Endothelial cell of umbilical vein (primary cell): ENCODE data around the gene LSM7. TPM values are rescaled to one million over a fixed set of nuclear protein-coding genes. Genes with fewer than 3 reads are reported as not detected.

Source experiments
- BruUV-seq: library from RNA; stranded (reverse); fragments of 400-500 nt; replicated peaks from 2 replicates; lab custom pipeline; 2021; lab: Mats Ljungman, UMichigan
- CTCF ChIA-PET: fragments of 300-600, 350-600 bp; sonication (Branson Sonifier 250); formaldehyde crosslinking; loops from one replicate; lab custom pipeline; 2021; ENCODE audit warnings: antibody characterized with exemption, inconsistent platforms; lab: Charles Lee
- POLR2A ChIA-PET: fragments of 300-600, 350-600 bp; sonication (Branson Sonifier 250); formaldehyde crosslinking; loops from one replicate; lab custom pipeline; 2021; ENCODE audit warnings: antibody characterized with exemption, inconsistent platforms; lab: Charles Lee
- DNase-seq: peaks from one replicate; pipeline ENCODE4 v3.0.0-alpha.2; 2011; ENCODE audit warnings: low read depth, low spot score
- FAIRE-seq: peaks from 2 replicates; lab custom pipeline; 2011; peaks lifted over from hg19 to GRCh38; lab: Jason Lieb, UNC
- H2AFZ ChIP-seq: 2 replicates; pipeline ENCODE4 v1.6.0; 2012; ENCODE audit warnings: low read depth, low read length, control low read depth, inconsistent platforms
- H3K27ac ChIP-seq: 2 replicates; pipeline ENCODE4 v1.5.1; 2011; ENCODE audit warnings: low read depth, mild to moderate bottlenecking, control low read depth, low read length, moderate library complexity; ENCODE audit not compliant: insufficient read depth
- H3K27me3 ChIP-seq, 2 experiments: 2 replicates each; pipeline versions ENCODE4 v1.6.0 to v1.6.1; 2011; ENCODE audit warnings: low read length in 2 of 2, mixed read lengths in 1 of 2; ENCODE audit not compliant: control insufficient read depth in 2 of 2, insufficient read depth in 2 of 2
- H3K36me3 ChIP-seq, 2 experiments: 2 replicates in 1 of 2; 3 replicates in 1 of 2; pipeline ENCODE4 v1.5.1; 2011; ENCODE audit warnings: low read length in 2 of 2, mild to moderate bottlenecking in 1 of 2, moderate library complexity in 1 of 2; ENCODE audit not compliant: control insufficient read depth in 2 of 2, insufficient read depth in 2 of 2; ENCODE audit errors: extremely low read depth in 1 of 2
- H3K4me1 ChIP-seq: 3 replicates; pipeline ENCODE4 v1.5.1; 2011; ENCODE audit warnings: mild to moderate bottlenecking, low read length; ENCODE audit not compliant: control insufficient read depth, insufficient read depth; ENCODE audit errors: extremely low read depth
- H3K4me2 ChIP-seq: 2 replicates; pipeline ENCODE4 v1.6.1; 2011; ENCODE audit warnings: low read length, control low read depth, mixed read lengths; ENCODE audit not compliant: insufficient read depth
- H3K4me3 ChIP-seq, 3 experiments: fragments of 200-600 bp in 1 of 3; sonication (generic), shearing (Covaris generic) in 1 of 3; replicated peaks in 1 of 3; 2 replicates each; pipeline ENCODE4 v1.5.1; 2011 to 2016; ENCODE audit warnings: control low read depth in 3 of 3, low read length in 3 of 3, mild to moderate bottlenecking in 2 of 3, inconsistent platforms in 1 of 3, low read depth in 1 of 3, moderate library complexity in 1 of 3; ENCODE audit not compliant: insufficient read depth in 1 of 3
- H3K79me2 ChIP-seq: 2 replicates; pipeline ENCODE4 v1.6.0; 2012; ENCODE audit warnings: low read length, inconsistent platforms; ENCODE audit not compliant: control insufficient read depth, insufficient read depth
- H3K9ac ChIP-seq: replicated peaks from 2 replicates; pipeline ENCODE3; 2011; ENCODE audit warnings: low read length, control low read depth; ENCODE audit not compliant: insufficient read depth; ENCODE audit errors: extremely low read depth
- H3K9me1 ChIP-seq: replicated peaks from 3 replicates; pipeline ENCODE4 v1.6.0; 2011; ENCODE audit warnings: mild to moderate bottlenecking, low read length; ENCODE audit not compliant: control insufficient read depth, insufficient read depth; ENCODE audit errors: extremely low read depth
- H3K9me3 ChIP-seq: replicated peaks from 2 replicates; pipeline ENCODE4 v1.5.1; 2012; ENCODE audit warnings: low read length, inconsistent platforms; ENCODE audit not compliant: control insufficient read depth, insufficient read depth
- H4K20me1 ChIP-seq: replicated peaks from 2 replicates; pipeline ENCODE3; 2011; ENCODE audit warnings: mild to moderate bottlenecking, low read length; ENCODE audit not compliant: control insufficient read depth, insufficient read depth; ENCODE audit errors: extremely low read depth
- CTCF ChIP-seq, 2 donors: IDR thresholded peaks; 1 replicate in 1 of 2; 2 replicates in 1 of 2; pipeline ENCODE4 v1.5.1; 2011; ENCODE audit warnings: low read length in 2 of 2, mild to moderate bottlenecking in 2 of 2, moderate library complexity in 2 of 2, control low read depth in 1 of 2, inconsistent platforms in 1 of 2, low read depth in 1 of 2; ENCODE audit not compliant: insufficient read depth in 1 of 2; ENCODE audit errors: extremely low read depth in 1 of 2
- EZH2 ChIP-seq: IDR thresholded peaks from 2 replicates; pipeline ENCODE4 v1.6.1; 2012; ENCODE audit warnings: borderline replicate concordance, low read depth, mild to moderate bottlenecking, moderate library complexity, low read length, inconsistent platforms; ENCODE audit not compliant: severe bottlenecking
- FOS ChIP-seq: IDR thresholded peaks from 2 replicates; pipeline ENCODE4 v1.6.1; 2011; ENCODE audit warnings: mild to moderate bottlenecking, low read length, moderate library complexity, borderline replicate concordance; ENCODE audit not compliant: insufficient read depth
- GATA2 ChIP-seq: IDR thresholded peaks from 2 replicates; pipeline ENCODE4 v1.7.0; 2011; ENCODE audit warnings: low read depth, mild to moderate bottlenecking, moderate library complexity, mixed read lengths, low read length; ENCODE audit not compliant: insufficient read length, insufficient read depth
- JUN ChIP-seq: IDR thresholded peaks from 2 replicates; pipeline ENCODE4 v1.6.1; 2011; ENCODE audit warnings: borderline replicate concordance, low read depth; ENCODE audit not compliant: insufficient read length, insufficient read depth
- MAX ChIP-seq: IDR thresholded peaks from 2 replicates; pipeline ENCODE4 v1.6.1; 2011; ENCODE audit not compliant: insufficient read depth, insufficient read length
- MYC ChIP-seq: IDR thresholded peaks from one replicate; pipeline ENCODE4 v1.6.1; 2011; ENCODE audit warnings: mild to moderate bottlenecking, low read depth, low read length
- POLR2A ChIP-seq: IDR thresholded peaks from 2 replicates; pipeline ENCODE4 v1.6.1; 2012; ENCODE audit warnings: low read depth, mild to moderate bottlenecking, control low read depth, low read length
- POLR2AphosphoS5 ChIP-seq: IDR thresholded peaks from 2 replicates; pipeline ENCODE4 v1.6.1; 2012; ENCODE audit warnings: low read depth, mild to moderate bottlenecking, control low read depth, low read length, moderate library complexity; ENCODE audit not compliant: insufficient read depth
- dilution Hi-C: fragments of 300-500 bp; cut with MboI; formaldehyde crosslinking; loops from one replicate; pipeline ENCODE4 v1.15.0; 2019; ENCODE audit warnings: low sequenced_read_pairs; ENCODE audit not compliant: extremely low pct_ligation_motif_present
- intact Hi-C: fragments of 100-400 bp; cut with micrococcal nuclease; formaldehyde crosslinking; loops from one replicate; pipeline ENCODE4 v1.10.0; 2022
- polyA plus RNA-seq, 4 experiments: library from polyadenylated mRNA; depleted of rRNA in 3 of 4; stranded (reverse) in 3 of 4; unstranded in 1 of 4; fragments of >200 nt; gene quantifications; 2 replicates each; pipeline versions ENCODE4 v1.2.1 to v1.2.3, GENCODE V29; 2011 to 2012; ENCODE audit warnings: missing spikeins in 1 of 4
- total RNA-seq: library from RNA; stranded (reverse); gene quantifications from 2 replicates; pipeline ENCODE4 v1.2.3, GENCODE V29; 2021

The LSM7 gene
- total and polyA plus RNA-seq, 2 donors (not counting 3 experiments of a cell fraction or from before 2014, with no cell fraction given), result 124 to 673 TPM

- FAIRE-seq (no peak), DNase-seq (no peak)
- peaks cover 9% of the 10 kb centered on the region for H3K4me1 ChIP-seq
- H3K36me3 ChIP-seq, result no peaks in the 10 kb centered on the region
- POLR2A ChIA-PET, result no interaction called here
- dilution Hi-C loops, result no loop called here
- TF ChIP-seq POLR2A (no peak), GATA2 (no peak), FOS (no peak), JUN (no peak), MYC (no peak), MAX (no peak), EZH2 (no peak), POLR2AphosphoS5 (no peak), CTCF (IDR thresholded peaks at IDR 0.05; ENCODE audit: extremely low read depth in 1 of 2, insufficient read depth in 1 of 2, low read depth in 1 of 2, low read length in 2 of 2) (no peak)
- H2AFZ ChIP-seq, result no peak overlapping the region
- H3K4me3 ChIP-seq, result no peak overlapping the region
- H3K9me3 ChIP-seq, result no peaks in the 10 kb centered on the region
- peaks cover 31% of the 10 kb centered on the region for H3K79me2 ChIP-seq
- H3K27ac ChIP-seq, result no peak overlapping the region
- no peaks in the 10 kb centered on the region for H3K9me1 ChIP-seq
- H4K20me1 ChIP-seq, result no peaks in the 10 kb centered on the region
- H3K27me3 ChIP-seq, result no peaks in the 10 kb centered on the region
- no TSS peak for BruUV-seq
- CTCF ChIA-PET, result no interaction called here
- no peak overlapping the region for H3K4me2 ChIP-seq
- H3K9ac ChIP-seq, result no peak overlapping the region
- intact Hi-C loops, result no loop called here
Measured at GRCh38 chr19:2332341-2333026, 4.1 kb upstream of the LSM7 start.
